ENCODE data around the gene DMGDH.
"Not testable (repeated sequence)": the region's sequence is repeated elsewhere in the genome, so short reads cannot be mapped to it uniquely, and the experiment has no call there.

DMGDH gene

GRCh38 chr5:79011219-79011836 lies 58.1 kb downstream of the DMGDH start:
- DNase-seq: no peak

DNA sequence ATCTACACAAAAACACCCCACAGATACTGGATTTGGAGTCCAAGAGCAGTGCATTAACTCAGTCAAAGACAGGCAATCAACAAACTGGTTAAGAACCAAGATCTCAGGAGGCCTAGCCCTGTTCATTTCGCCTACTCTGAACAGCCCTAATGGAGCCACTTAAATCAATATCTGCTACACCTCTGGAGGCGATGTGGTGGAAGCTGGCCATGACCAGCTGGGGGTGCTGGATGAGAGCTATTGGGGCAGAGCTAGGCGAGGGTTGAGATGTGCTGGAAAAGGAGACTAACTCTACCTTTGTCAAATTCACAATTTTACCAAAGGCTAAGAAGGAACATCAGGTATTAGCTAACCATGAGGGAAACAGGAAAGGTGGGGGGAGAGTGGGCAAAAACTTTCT lies 61.1 kb downstream of the DMGDH start:
- no peak for DNase-seq

DNA sequence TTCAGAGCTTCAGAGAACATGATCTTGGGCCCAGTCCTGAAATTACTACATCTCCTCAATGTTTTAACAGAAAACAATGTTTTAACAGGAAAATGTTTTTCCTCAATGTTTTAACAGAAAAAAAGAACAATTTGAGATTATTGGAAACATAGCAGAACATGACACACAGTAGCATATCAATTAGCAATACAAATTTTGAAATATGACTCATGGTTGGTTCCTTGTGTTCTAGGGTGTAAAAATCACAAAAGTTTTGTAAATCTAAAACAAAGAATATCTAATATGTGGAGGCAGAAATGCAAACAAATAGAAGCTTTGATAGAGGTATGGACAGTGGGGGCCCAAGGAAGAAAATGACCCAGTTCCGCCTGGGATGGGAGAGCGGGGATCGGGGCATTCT lies 61.6 kb downstream of the DMGDH start:
- no peak for DNase-seq

DNA sequence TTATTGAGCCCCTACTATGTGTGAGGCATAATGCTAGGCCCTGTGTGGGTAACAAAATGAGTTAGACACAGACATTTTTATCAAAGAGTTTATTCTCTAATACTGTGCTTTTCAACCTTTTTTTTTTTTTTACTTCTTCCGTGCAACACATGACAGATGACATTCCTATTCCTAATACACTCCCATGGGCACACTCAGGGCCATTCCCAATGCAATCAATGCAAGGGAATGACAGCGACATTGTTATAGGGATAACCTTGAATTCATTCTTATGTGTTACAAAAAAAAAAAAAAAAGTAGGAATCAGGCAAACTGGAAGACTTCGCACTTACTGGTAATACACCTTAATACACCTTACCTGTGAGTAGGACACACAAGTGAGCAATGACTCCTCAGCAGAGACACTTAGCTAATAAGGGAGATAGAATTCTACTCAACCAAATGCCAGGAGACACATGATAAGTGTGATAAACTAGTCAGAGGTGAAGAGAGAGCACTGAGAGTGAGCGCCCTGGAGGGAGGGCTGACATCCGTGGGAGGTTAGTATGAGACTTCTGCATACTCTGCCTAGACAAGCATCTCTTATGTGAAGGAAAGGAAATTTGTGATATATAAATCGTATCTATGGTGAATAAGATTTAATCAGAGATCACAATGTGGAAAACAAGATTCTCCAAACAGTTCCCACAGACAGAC lies 63.4 kb downstream of the DMGDH start:
- DNase-seq: no peak

DNA sequence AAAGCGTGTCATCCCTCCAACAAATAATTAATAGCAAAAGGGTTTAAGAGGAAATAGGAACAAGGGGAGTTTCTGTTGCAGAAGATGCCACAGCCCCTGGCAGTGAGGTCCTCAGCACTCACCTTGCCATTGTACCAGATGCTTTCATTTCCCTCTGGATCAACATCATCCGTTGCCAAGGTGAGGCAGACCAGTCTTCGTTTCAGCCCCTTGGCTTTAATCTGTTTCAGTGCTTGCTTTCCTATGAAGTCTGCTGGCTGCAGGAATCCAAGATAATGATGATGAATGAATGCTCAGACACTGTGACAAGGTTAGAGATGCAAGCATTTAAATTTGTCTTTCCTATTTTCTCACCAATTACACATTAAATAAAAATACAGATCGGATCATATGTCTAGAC lies 64.3 kb downstream of the DMGDH start:
- DNase-seq: no peak

GRCh38 chr5:79002374-79002773 lies 67.1 kb downstream of the DMGDH start:
- no peak for DNase-seq

- DNase-seq: no peak
These were observed 68.0 kb downstream of the DMGDH start for GRCh38 chr5:79001471-79001870.

GRCh38 chr5:78997090-78997489 lies 72.4 kb downstream of the DMGDH start:
- DNase-seq: no peak

- DNase-seq: no peak
These were observed 73.9 kb downstream of the DMGDH start for GRCh38 chr5:78995521-78996007.

GRCh38 chr5:78993165-78993564 lies 76.3 kb downstream of the DMGDH start:
- DNase-seq: no peak

DNA sequence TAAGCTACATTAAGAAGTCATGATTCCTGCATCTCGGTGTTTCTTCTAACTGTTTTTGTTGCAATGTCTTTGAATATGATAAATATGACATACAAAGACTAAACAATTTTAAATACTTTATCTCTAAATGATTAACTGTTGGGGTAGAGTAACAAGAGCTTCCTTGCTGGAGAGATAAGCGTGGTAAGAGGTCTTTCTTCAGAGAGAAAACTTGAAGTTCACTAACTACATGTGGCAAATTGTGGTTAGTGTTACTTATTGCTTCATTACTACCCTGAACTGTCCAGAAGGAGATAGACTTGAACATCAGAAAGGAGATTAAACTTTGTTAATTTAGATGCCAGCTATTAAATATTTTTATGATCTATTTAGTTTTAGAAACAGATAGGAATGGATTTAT lies 77.3 kb downstream of the DMGDH start:
- DNase-seq: no peak

GRCh38 chr5:78989080-78989479 lies 80.4 kb downstream of the DMGDH start:
- DNase-seq: no peak

DNA sequence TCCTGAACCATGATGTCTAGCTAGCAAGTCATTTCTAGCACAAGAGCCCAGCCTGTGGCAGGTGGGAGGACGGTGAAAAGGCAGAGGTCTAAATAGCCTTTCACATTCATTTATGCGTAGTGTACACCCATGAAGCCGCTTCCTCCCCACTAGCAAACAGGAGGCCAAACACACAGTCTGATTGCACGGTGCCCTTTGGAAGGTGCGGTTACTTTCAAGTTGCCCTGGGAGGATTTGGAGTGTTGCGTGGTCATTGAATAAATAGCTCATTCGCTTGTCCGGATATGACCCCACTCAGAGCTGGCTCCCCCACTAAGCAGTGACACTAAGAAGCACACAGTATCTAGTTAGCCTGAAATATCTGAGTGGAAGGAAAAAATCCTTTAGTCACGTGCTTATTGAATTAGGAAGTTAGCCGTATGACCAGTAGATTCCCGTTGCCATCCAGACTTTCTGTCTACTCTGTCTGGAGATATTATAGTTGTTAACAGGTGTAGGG lies 83.7 kb downstream of the DMGDH start:
- peak; percentile 26 to 68 for DNase-seq

GRCh38 chr5:78985116-78985724 lies 84.3 kb downstream of the DMGDH start, which contains the start of gene ARSB:
Gene ARSB (minus strand): TSS chr5:78985310. CDS start chr5:78985248, 62 bp downstream.
- peak in 1 of 2 experiments; percentile 68 for DNase-seq

- DNase-seq: peak; percentile 81 to 92
These were observed 84.9 kb downstream of the DMGDH start for GRCh38 chr5:78984439-78985115.

DNA sequence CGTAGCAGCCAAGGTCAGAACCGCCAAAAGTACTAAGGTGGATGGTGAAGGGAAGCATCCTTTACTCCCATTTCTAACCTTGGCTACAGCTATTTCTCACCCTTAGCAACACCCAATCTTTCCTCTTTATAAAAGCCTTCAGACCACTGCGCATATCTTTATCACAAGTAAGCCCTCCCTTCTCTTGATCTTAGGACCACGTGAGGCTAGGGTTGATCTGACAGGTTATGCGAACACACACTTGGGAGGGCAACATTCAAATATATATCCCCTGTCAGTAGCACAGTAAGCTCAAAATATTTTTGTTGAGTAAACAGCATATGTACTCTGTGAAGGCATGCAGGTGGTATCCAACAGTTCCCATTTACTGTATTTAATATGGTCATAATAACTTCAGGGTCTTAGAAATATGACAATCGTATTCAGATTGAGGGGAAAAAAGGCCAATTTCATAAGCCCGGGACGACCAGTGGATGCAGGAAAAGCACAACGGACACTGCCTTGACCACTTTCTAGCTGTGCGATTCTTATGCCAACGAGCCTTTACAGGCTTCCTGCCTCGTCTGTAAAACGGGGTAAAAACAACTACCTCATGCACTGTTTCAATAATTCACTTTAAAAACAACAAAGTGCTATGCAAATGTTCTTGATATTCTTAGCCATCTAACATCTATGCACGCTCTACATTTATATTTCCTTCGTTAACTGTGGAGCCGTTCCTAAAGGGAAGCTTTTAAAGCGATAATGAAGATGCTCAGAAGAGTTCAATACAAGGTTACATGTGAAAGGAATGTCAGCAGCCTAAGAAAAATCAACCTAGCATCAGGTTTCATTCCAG lies 85.7 kb downstream of the DMGDH start:
- peak in 1 of 2 experiments; percentile 83 for DNase-seq

GRCh38 chr5:78983194-78983593 lies 86.3 kb downstream of the DMGDH start:
- DNase-seq: not testable (repeated sequence)

- DNase-seq: no peak
These were observed 89.6 kb downstream of the DMGDH start for GRCh38 chr5:78979909-78980308.

DNA sequence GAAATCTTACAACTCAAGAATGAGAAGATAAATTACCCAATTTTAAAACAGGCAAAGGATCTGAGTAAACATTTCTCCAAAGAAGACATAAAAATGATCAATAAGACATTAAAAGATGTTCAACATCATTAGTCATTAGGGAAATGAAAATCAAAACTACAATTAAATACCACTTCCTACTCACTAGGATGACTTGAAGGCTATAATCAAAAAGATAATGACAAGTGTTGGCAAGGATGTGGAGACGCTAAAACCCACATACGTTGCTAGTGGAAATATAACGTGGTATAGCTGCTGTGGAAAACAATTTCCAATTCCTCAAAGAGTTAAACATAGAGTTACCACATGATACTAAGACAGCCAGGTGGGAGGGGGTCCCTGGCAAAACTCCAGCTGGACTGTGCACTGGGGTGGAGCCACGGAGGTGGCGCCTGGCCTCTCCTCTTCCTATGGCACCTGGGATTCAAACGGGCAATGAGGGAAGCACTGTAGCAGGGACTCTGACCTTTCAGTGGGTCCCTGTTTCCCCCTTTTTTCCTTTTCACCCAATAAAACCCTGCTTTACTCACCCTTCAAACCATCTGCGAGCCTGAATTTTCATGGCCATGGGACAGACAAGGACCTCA lies 90.2 kb downstream of the DMGDH start:
- no peak for DNase-seq

DNA sequence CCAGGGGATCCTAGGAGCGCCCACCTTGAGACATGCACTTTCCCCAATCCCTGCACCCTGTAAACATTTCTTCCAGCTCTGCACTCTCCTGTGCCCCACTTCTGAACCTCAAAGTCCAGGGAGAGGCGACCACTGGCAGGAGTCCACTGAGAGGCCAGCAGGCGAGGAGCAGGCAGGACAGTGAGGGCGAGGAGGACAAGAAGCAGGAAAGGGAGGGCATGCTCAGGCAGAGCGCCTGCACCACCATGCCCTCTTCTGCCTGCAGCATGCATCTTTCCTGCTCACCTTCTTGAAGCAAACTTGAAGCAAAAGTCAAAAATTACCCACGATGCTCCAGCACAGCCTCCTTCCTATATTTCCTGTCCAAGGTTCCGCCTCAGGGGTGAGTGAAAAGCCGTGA lies 94.4 kb downstream of the DMGDH start:
- DNase-seq: no peak

- no peak for DNase-seq
These were observed 94.9 kb downstream of the DMGDH start for GRCh38 chr5:78974601-78975000.

- DNase-seq: no peak
These were observed 95.5 kb downstream of the DMGDH start for GRCh38 chr5:78974011-78974410.

Measured in SW 1271 (cell line).